ENCODE results near the gene POLA1.

POLA1 gene

GRCh38 chrX:24694825-24695224, 1.1 kb downstream of the POLA1 start:
- DNase-seq (ENCODE audit: low read depth in 1 of 2, low spot score in 1 of 2) = no peak

- no peak for DNase-seq (ENCODE audit: low read depth in 1 of 2, low spot score in 1 of 2)
These were observed 2.6 kb downstream of the POLA1 start for GRCh38 chrX:24696294-24696693.

DNA sequence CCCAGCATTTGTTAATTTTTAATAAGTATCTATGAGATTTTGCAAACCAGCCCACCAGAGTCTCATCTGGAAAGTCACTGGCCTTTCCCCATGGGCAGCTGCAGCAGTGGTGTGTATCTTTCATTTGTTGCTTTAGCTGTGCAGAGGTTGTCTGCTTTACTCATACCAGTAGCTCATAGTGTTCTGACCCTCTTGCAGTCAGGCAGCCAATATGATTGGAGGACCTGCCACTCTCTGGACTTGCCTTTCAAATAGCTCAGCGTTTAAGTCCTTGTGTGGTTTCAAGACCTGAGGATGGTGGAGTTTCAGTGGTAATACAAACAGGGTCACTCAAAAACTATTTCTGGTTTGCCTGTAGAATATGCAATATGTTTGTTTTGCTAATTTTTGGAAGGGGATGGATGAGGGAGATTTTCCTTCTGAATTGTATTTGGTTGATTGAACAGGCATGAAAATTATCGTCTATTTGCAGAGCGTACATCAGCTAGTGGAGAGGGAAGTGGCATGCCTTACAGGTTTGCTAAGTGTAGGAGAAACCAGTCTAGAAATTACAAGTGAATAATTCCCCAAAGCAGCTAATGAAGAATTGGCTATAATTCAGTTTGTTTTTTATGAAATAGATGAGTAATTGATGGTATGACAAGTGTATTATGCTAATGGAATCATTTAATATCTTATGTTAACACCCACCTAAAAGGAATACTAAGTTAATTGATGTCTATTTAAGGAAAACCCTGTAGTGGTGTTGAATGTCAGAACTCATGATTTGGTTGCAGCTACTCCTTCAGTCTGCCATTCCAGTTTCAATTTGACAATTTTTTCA, 8.9 kb downstream of the POLA1 start:
- DNase-seq (ENCODE audit: low read depth in 1 of 2, low spot score in 1 of 2) = no peak

GRCh38 chrX:24703185-24703494, 9.4 kb downstream of the POLA1 start:
- DNase-seq (ENCODE audit: low read depth in 1 of 2, low spot score in 1 of 2) = no peak

- no peak for DNase-seq (ENCODE audit: low read depth in 1 of 2, low spot score in 1 of 2)
These were observed 25.1 kb downstream of the POLA1 start for GRCh38 chrX:24718771-24719170.

- DNase-seq (ENCODE audit: low read depth in 1 of 2, low spot score in 1 of 2) = no peak
These were observed 26.3 kb downstream of the POLA1 start for GRCh38 chrX:24720036-24720435.

DNA sequence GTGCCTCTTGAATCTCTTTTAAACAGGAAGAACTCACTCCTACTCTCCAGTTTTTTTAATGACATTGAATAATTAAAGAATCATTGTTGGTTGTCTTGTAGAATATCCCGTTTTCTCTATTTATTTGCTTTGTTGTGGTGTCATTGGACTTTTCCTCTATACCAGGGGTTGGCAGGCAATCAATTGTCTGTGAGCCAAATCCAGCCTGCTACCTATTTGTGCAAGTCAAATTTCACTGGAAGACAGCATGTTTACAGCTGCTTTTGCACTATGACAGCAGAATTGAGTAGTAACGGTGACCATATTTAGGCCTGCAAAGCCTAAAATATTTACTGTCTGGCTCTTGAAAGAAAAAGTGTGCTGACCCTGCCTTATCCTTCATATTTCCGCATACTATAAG, 34.8 kb downstream of the POLA1 start:
- no peak for DNase-seq (ENCODE audit: low read depth in 1 of 2, low spot score in 1 of 2)

DNA sequence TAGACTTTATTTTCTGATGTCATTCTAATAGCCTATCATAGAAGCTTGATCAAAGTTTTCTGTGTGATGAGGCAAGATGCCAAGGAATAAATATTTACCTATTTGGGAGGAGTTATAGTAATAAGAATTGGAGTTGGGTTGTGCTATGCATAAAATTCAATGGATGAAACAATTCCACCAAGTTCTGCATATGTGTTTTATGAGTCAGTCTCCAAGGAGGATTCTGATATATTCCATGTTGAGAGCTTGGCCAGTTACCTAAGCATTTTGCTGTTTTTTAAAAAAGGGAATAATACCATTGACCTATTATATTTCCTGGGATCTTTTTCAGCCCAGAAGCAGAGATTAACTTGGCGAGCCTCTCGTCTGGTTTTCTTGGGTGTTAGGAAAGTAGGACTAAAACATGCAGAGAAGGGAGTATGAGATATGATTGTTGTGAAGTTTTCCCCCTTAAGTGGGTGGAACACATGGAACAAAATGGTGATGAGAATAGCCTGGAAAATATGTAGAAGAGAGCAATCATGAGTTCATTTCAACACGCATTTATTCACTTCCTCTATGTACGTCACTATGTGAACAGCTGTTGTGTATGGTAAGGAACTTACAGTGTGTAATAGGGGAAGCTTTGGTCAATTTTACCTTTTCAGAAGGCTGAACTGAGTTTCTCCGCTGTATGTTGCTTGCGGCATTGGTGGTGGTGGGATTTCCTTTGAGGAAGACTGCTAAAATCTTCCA, 39.2 kb downstream of the POLA1 start:
- DNase-seq (ENCODE audit: low read depth in 1 of 2, low spot score in 1 of 2) = no peak

- no peak for DNase-seq (ENCODE audit: low read depth in 1 of 2, low spot score in 1 of 2)
These were observed 47.6 kb downstream of the POLA1 start for GRCh38 chrX:24741330-24741729.

DNA sequence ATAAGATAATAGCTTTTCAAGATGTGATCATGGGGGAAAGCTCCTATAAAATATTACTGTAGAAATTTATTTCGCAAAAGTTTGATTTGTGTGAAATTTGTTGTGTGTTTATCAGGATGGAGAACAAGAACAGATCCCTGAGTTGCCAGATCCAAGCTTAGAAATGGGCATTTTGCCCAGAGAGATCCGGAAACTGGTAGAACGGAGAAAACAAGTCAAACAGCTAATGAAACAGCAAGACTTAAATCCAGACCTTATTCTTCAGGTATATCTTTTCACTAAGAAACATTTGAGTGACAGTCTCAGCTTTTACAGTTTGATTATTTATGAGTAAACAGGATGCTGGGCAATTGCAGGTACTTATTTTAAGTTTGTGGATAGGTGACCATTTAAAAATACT, 54.5 kb downstream of the POLA1 start:
- DNase-seq (ENCODE audit: low read depth in 1 of 2, low spot score in 1 of 2) = no peak

GRCh38 chrX:24759786-24760185, 66.1 kb downstream of the POLA1 start:
- no peak for DNase-seq (ENCODE audit: low read depth in 1 of 2, low spot score in 1 of 2)

DNA sequence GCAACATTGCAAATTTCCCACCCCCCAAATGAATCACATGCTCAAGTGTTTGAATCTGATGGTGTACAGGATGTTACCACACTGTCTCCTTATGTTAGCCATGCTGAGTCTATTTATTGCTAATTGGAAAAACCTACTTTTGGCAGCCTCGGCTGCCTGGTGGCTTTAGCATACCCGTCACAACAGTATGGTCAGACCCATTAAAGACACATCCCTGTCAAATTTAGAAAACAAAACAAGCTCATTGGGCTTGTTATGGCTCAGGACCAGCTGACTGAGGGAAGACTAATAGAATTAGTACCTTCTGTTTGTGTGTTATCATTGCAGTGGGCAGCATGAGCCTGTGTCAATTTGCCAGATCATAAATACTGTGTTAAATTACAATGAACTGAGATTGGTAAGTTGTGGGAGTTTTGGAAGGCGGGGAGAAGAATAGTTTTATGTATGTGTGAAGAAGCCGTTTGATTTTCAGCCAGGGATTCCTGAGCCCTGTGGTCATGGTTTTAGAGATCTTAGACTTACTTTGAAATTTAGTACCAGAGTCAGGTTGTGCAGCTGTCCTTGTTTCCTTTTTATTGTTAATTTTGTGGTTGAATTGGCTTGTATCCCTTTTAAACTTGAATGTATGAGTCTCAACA, 66.8 kb downstream of the POLA1 start:
- no peak for DNase-seq (ENCODE audit: low read depth in 1 of 2, low spot score in 1 of 2)

- DNase-seq (ENCODE audit: low read depth in 1 of 2, low spot score in 1 of 2) = no peak
These were observed 67.6 kb downstream of the POLA1 start for GRCh38 chrX:24761306-24761705.

DNA sequence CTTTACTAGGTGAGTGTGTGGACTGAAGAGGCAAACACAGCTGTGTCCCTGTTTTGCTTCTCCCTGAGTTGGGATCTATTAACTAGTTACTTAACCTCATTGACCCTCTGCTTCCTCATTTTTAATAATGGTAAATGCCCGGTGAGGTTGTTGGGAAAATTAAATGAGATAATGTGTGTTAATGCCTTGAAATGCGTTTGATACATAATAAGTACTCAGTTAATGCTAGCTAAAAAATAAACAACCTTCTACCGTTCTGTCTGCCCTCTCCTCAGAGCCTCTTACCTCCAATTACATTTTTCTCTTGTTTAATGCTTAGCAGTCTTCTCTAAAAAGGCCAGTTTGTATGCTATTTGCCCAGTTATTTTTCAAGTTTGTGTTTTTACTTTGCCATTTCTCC, 70.3 kb downstream of the POLA1 start:
- DNase-seq (ENCODE audit: low read depth in 1 of 2, low spot score in 1 of 2) = no peak

DNA sequence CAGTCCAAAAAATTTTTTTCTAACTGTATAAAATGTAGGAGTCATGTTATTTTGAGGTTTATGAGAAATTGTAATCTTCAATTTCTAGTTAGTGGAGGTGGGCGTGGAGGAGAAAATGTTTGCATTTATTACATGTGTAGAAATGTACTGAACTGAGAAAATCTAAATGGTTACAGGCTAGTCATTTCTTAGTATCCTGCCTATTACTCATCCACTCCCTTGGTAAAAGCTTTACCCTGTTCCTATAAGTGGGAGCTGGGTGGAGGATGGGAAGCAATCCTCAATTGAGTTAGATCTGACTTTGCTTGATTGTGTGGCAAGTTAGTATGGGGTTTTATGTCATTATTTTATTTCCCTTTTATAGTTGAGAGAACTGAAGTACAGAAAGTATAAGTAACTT, 73.8 kb downstream of the POLA1 start:
- no peak for DNase-seq (ENCODE audit: low read depth in 1 of 2, low spot score in 1 of 2)

GRCh38 chrX:24768556-24768955, 74.8 kb downstream of the POLA1 start:
- DNase-seq (ENCODE audit: low read depth in 1 of 2, low spot score in 1 of 2) = no peak

- DNase-seq (ENCODE audit: low read depth in 1 of 2, low spot score in 1 of 2) = no peak
These were observed 80.9 kb downstream of the POLA1 start for GRCh38 chrX:24774650-24775049.

DNA sequence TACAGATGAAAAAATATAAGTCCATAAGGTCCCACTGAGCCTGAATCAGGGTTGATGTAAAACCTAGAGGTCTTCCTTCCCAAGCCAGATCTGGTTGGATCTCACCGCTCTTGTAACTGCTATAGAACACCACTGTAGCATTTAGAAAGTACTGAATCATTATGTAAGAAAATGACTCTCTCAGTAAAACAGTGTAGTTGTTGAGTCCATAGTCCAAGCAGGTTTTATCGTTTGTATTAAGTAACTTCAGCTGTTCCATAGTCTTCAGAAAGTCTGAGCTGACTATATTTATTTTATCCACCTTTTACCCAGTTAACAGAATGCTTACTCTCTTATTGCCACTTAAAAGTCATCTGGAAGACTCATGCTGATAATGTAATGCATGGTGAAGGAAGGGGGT, 82.2 kb downstream of the POLA1 start:
- no peak for DNase-seq (ENCODE audit: low read depth in 1 of 2, low spot score in 1 of 2)

DNA sequence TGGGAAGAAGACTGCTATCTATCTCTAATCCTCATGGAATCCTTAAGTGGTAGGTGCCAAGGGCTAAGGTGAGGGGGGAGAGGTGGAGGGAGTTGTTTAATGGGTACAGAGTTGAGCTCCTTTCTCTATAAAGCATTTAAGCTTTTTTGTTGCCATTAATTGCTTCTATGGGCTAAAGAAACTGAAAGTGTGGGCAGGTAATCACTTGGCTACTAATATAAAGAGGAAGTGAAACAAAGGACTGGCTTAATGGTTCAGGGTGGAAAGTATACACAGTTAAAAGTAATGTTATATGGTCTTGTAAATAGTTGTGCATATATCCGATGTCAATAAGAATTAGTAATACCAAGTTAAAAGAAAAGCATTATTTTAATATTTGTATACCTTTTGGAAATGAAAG, 83.9 kb downstream of the POLA1 start:
- no peak for DNase-seq (ENCODE audit: low read depth in 1 of 2, low spot score in 1 of 2)

DNA sequence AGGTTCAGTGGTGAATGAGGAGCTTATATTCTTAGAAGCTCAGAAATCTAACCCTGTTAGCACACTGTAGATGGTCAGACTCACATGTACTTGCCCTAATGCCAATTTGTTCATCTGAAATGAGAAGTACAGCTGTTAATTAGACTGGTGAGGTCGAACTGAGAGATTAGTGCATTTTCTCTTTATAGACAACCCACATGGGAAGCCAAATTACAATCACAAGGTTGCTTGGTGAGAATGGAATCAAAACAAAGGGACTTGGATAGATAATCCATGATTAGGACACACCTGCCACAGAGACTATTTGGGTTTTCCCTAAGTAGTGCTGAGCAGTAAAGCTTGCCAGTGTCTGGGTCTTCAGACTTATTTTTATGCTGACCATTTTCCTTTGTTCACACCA, 88.3 kb downstream of the POLA1 start:
- DNase-seq (ENCODE audit: low read depth in 1 of 2, low spot score in 1 of 2) = no peak

- no peak for DNase-seq (ENCODE audit: low read depth in 1 of 2, low spot score in 1 of 2)
These were observed 95.3 kb downstream of the POLA1 start for GRCh38 chrX:24789047-24789446.

GRCh38 chrX:24790166-24790565, 96.4 kb downstream of the POLA1 start:
- DNase-seq (ENCODE audit: low read depth in 1 of 2, low spot score in 1 of 2) = no peak
